Uterus (tissue), 4 donors: ENCODE results near the gene SLC66A1. TPM values are rescaled to one million over a fixed set of nuclear protein-coding genes. Genes with fewer than 3 reads are reported as not detected.
A peak's percentile ranks its signal among the peaks of the same experiment; 100 is the strongest.

Experiments
- DNase-seq, 2 donors: peaks; one replicate each; pipeline ENCODE4 v3.0.0-alpha.2; 2019 to 2020
- H3K27ac ChIP-seq, 2 donors: fragments of 200-600 bp; sonication (generic); 1 replicate in 1 of 2; 2 replicates in 1 of 2; pipeline ENCODE4 v1.5.1; 2016 to 2018
- H3K27me3 ChIP-seq, 2 donors: fragments of 200-600 bp; sonication (generic); one replicate each; pipeline ENCODE4 v1.5.1; 2018 to 2019; ENCODE audit warnings: control low read depth in 1 of 2
- H3K36me3 ChIP-seq, 2 donors: fragments of 200-600 bp; sonication (generic); one replicate each; pipeline ENCODE4 v1.5.1; 2019; ENCODE audit warnings: control low read depth in 1 of 2
- H3K4me1 ChIP-seq, 2 donors: fragments of 200-600 bp; sonication (generic); one replicate each; pipeline ENCODE4 v1.5.1; 2018 to 2019; ENCODE audit warnings: control low read depth in 1 of 2
- H3K4me3 ChIP-seq, 2 donors: fragments of 200-600 bp; sonication (generic); 1 replicate in 1 of 2; 2 replicates in 1 of 2; pipeline ENCODE4 v1.5.1; 2018 to 2019; ENCODE audit warnings: mild to moderate bottlenecking in 1 of 2
- H3K9me3 ChIP-seq, 2 donors: fragments of 200-600 bp; sonication (generic); one replicate each; pipeline ENCODE4 v1.5.1; 2019; ENCODE audit warnings: control low read depth in 1 of 2
- CTCF ChIP-seq, 4 experiments: fragments of 200-600 bp in 2 of 4; fragments of 450-650 bp in 2 of 4; sonication (generic) in 2 of 4; IDR thresholded peaks; one replicate each; pipeline ENCODE4 v1.5.1; 2016 to 2019; ENCODE audit warnings: antibody characterized with exemption in 4 of 4, mild to moderate bottlenecking in 2 of 4, moderate library complexity in 1 of 4
- POLR2A ChIP-seq, 2 donors: fragments of 450-650 bp; IDR thresholded peaks; one replicate each; pipeline ENCODE4 v1.6.1; 2016; ENCODE audit warnings: antibody characterized with exemption in 2 of 2, mild to moderate bottlenecking in 1 of 2, moderate library complexity in 1 of 2
- intact Hi-C: fragments of 100-400 bp; cut with DNase I; formaldehyde crosslinking; loops from one replicate; pipeline ENCODE4 v1.15.1; 2023; ENCODE audit warnings: low total_unique reads
- total RNA-seq, 4 donors: library from RNA; depleted of rRNA in 3 of 4; stranded (reverse); fragments of >200 nt in 3 of 4; gene quantifications; one replicate each; pipeline versions ENCODE4 v1.1.0 to v1.2.4, GENCODE V29; 2014 to 2023
- donor health status: DM: yes; HTN: yes; CAD: no.

The SLC66A1 gene
- total RNA-seq, 4 donors from 2014 or later, result 0.88 to 18.1 (median 8.2) TPM

GRCh38 chr1:19347533-19348172 lies 35.5 kb downstream of the SLC66A1 start:
- H3K9me3 ChIP-seq, result no peaks in the 10 kb centered on the region
- no peaks in the 10 kb centered on the region for H3K27me3 ChIP-seq
- H3K27ac ChIP-seq, result no peak overlapping the region
- intact Hi-C loops, result loop anchor here (10.0 kb wide), 2 partner anchors 47 to 307 kb away; no protein-coding TSS in a partner anchor
- H3K36me3 ChIP-seq, result no peaks in the 10 kb centered on the region
- no peak for DNase-seq
- peaks cover 0 to 6% of the 10 kb centered on the region in 2 donors for H3K4me1 ChIP-seq
- TF ChIP-seq CTCF (IDR thresholded peaks at IDR 0.05) (no peak), POLR2A (IDR thresholded peaks at IDR 0.05) (no peak)
- no peak overlapping the region for H3K4me3 ChIP-seq

- Histone ChIP-seq H3K4me1 (peaks cover 0 to 6% of the 10 kb centered on the region in 2 donors), H3K4me3 (no peak overlapping the region), H3K27ac (peak overlapping the region in 1 of 2 donors; percentile 29), H3K36me3 (no peaks in the 10 kb centered on the region), H3K27me3 (no peaks in the 10 kb centered on the region), H3K9me3 (no peaks in the 10 kb centered on the region)
- intact Hi-C loops, result loop anchor here (10.0 kb wide), 2 partner anchors 46 to 306 kb away; no protein-coding TSS in a partner anchor
- no peak for DNase-seq
- TF ChIP-seq CTCF (IDR thresholded peaks at IDR 0.05) (no peak), POLR2A (IDR thresholded peaks at IDR 0.05) (no peak)
Measured at GRCh38 chr1:19348441-19349198, 36.5 kb downstream of the SLC66A1 start.

GRCh38 chr1:19349999-19350398 lies 37.9 kb downstream of the SLC66A1 start:
- TF ChIP-seq CTCF (IDR thresholded peaks at IDR 0.05) (no peak), POLR2A (IDR thresholded peaks at IDR 0.05) (no peak)
- no peak for DNase-seq
- intact Hi-C loops, result loop anchor here (10.0 kb wide), 2 partner anchors 45 to 305 kb away; no protein-coding TSS in a partner anchor
- Histone ChIP-seq H3K9me3 (no peaks in the 10 kb centered on the region), H3K4me1 (peaks cover 0 to 6% of the 10 kb centered on the region in 2 donors), H3K4me3 (no peak overlapping the region), H3K27ac (no peak overlapping the region), H3K36me3 (no peaks in the 10 kb centered on the region), H3K27me3 (no peaks in the 10 kb centered on the region)

GRCh38 chr1:19350566-19350965 lies 38.4 kb downstream of the SLC66A1 start:
- DNase-seq, result no peak
- Histone ChIP-seq H3K27me3 (no peaks in the 10 kb centered on the region), H3K27ac (no peak overlapping the region), H3K36me3 (no peaks in the 10 kb centered on the region), H3K9me3 (no peaks in the 10 kb centered on the region), H3K4me1 (peaks cover 0 to 6% of the 10 kb centered on the region in 2 donors), H3K4me3 (no peak overlapping the region)
- no peak for TF ChIP-seq POLR2A (IDR thresholded peaks at IDR 0.05)
- no peak for TF ChIP-seq CTCF (IDR thresholded peaks at IDR 0.05)
- intact Hi-C loops, result no loop called here

- Histone ChIP-seq H3K36me3 (no peaks in the 10 kb centered on the region), H3K4me3 (no peak overlapping the region), H3K27me3 (no peaks in the 10 kb centered on the region), H3K4me1 (peaks cover 0 to 6% of the 10 kb centered on the region in 2 donors), H3K27ac (peak overlapping the region; percentile 52 to 74), H3K9me3 (no peaks in the 10 kb centered on the region)
- TF ChIP-seq CTCF (IDR thresholded peaks at IDR 0.05) (no peak), POLR2A (IDR thresholded peaks at IDR 0.05) (no peak)
- DNase-seq, result peak; percentile 63 to 77
- intact Hi-C loops, result no loop called here
Measured at GRCh38 chr1:19351873-19352272, 39.7 kb downstream of the SLC66A1 start.
